ENCODE results near the gene CHTF18. TPM values are rescaled to one million over a fixed set of nuclear protein-coding genes. Genes with fewer than 3 reads are reported as not detected.
A peak's percentile ranks its signal among the peaks of the same experiment; 100 is the strongest.

Gene CHTF18
- total RNA-seq, 1 experiment from 2014 or later: 120 TPM

DNA sequence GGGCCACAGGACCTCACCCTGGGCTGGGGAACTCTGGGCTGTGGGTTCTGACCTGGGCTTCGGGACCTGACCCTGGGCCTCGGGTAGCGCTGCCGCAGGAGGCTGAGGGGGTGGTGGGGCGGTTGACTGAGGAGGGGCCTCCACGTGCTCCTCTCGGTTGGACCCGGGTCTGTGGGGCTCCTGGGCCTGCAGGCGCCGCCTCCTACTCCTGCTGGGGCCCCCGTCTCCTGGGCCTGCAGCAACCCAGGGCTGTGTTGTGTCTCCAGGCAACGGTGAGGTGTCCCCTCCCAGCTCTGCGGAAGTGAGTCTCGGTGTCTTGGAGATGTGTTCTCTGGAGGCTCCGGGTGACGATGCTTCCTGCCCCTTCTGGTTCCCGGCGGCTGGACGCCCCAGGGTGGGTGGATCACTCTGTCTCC, 53.6 kb downstream of the CHTF18 start:
- Histone ChIP-seq H3K27me3 (ENCODE audit: insufficient read depth, low read length) (no peaks in the 10 kb centered on the region), H4K8ac (replicated peaks; ENCODE audit: insufficient read length, low read depth, low read length) (no peak overlapping the region), H3K4ac (ENCODE audit: low read depth, low read length) (no peak overlapping the region), H3K79me2 (ENCODE audit: insufficient read depth, low read length) (no peaks in the 10 kb centered on the region), H2AFZ (ENCODE audit: low read length) (no peak overlapping the region), H2AK5ac (ENCODE audit: insufficient read length, low read length) (no peak overlapping the region), H3T11ph (ENCODE audit: low read length) (no peak overlapping the region), H3K14ac (ENCODE audit: insufficient read depth, low read length) (no peak overlapping the region; the same call in 1 of the 2 replicates), H3K4me2 (ENCODE audit: insufficient read depth, insufficient read length, low read length) (no peak overlapping the region), H3K79me1 (ENCODE audit: insufficient read depth, low read depth, low read length, poor library complexity, severe bottlenecking) (no peaks in the 10 kb centered on the region), H3K56ac (ENCODE audit: insufficient read length, low read depth, low read length) (no peak overlapping the region), H2BK120ac (ENCODE audit: low read depth, low read length, poor library complexity, severe bottlenecking) (no peak overlapping the region), H2BK5ac (ENCODE audit: insufficient read length, low read length) (no peak overlapping the region), H4K5ac (ENCODE audit: insufficient read length, low read depth, low read length) (no peak overlapping the region), H3K4me1 (ENCODE audit: insufficient read depth, low read length) (no peaks in the 10 kb centered on the region), H2BK15ac (ENCODE audit: low read depth, low read length) (no peak overlapping the region), H3K9ac (ENCODE audit: extremely low read depth, insufficient read length, low read length) (no peak overlapping the region), H3K23me2 (ENCODE audit: insufficient read length, low read depth, low read length, poor library complexity, severe bottlenecking) (no peaks in the 10 kb centered on the region), H3K27ac (ENCODE audit: insufficient read length, low read depth, low read length) (no peak overlapping the region), H3K9me3 (ENCODE audit: control insufficient read depth, low read depth, low read length) (no peaks in the 10 kb centered on the region), H3K18ac (ENCODE audit: insufficient read length, low read depth, low read length) (no peak overlapping the region), H2BK12ac (ENCODE audit: insufficient read length, low read depth, low read length) (no peak overlapping the region), H4K91ac (ENCODE audit: insufficient read length, low read depth, low read length) (no peak overlapping the region), H4K20me1 (ENCODE audit: control insufficient read depth, insufficient read depth, insufficient read length) (no peaks in the 10 kb centered on the region), H3K23ac (ENCODE audit: insufficient read length, low read depth, low read length) (no peak overlapping the region), H2BK20ac (ENCODE audit: low read depth, low read length, poor library complexity, severe bottlenecking) (no peak overlapping the region)
- DNase-seq: no peak
- Mint-ChIP-seq H3K4me1 (peaks cover 2 to 3% of the 10 kb centered on the region in 2 experiments; a peak in 2 of 4 replicates), H3K27me3 (ENCODE audit: low read depth) (peaks cover 4% of the 10 kb centered on the region), H3K27ac (peak overlapping the region in 1 of 3 experiments; percentile 59; a peak in 1 of 7 replicates), H3K4me3 (no peak overlapping the region), H3K36me3 (ENCODE audit: insufficient read depth in 1 of 3, low read depth in 3 of 3) (no peaks in the 10 kb centered on the region; a peak in 1 of 7 replicates), H3K9me3 (peaks cover 6 to 13% of the 10 kb centered on the region in 2 experiments)
- no CpG with 5 or more reads among the region's 19 CpGs for WGBS (ENCODE audit: extremely low coverage, insufficient read length, low lambda C conversion rate)
- TF ChIP-seq, protein P1, sequence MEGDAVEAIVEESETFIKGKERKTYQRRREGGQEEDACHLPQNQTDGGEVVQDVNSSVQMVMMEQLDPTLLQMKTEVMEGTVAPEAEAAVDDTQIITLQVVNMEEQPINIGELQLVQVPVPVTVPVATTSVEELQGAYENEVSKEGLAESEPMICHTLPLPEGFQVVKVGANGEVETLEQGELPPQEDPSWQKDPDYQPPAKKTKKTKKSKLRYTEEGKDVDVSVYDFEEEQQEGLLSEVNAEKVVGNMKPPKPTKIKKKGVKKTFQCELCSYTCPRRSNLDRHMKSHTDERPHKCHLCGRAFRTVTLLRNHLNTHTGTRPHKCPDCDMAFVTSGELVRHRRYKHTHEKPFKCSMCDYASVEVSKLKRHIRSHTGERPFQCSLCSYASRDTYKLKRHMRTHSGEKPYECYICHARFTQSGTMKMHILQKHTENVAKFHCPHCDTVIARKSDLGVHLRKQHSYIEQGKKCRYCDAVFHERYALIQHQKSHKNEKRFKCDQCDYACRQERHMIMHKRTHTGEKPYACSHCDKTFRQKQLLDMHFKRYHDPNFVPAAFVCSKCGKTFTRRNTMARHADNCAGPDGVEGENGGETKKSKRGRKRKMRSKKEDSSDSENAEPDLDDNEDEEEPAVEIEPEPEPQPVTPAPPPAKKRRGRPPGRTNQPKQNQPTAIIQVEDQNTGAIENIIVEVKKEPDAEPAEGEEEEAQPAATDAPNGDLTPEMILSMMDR (conservative IDR thresholded peaks at IDR 0.05): no peak
